IPS-NIHi7 (cell line): ENCODE data around the gene ING2.

ENCODE experiments used
- DNase-seq: peaks from one replicate; pipeline ENCODE4 v3.0.0; 2012; ENCODE audit warnings: mixed read lengths; ENCODE audit errors: extremely low spot score

The ING2 gene

DNA sequence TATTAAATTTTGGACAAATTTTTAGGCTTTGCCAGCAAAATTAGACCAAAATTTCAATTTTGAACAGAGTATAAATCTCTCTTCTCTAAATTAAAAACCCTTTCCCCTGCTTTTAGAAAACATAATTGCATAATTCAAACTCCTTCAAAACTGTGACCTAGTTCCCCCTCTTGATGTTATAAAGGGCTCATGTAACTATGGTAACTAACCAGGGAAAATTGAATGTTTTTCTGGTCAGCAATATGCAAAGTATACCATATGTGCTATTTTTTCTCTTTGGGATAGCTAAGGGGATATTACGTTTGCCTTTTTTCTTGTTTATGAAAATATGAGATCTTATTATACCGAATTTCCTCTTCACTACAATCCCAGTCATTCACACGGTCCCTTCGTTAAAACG, 5.1 kb upstream of the ING2 start:
- DNase-seq = no peak

DNA sequence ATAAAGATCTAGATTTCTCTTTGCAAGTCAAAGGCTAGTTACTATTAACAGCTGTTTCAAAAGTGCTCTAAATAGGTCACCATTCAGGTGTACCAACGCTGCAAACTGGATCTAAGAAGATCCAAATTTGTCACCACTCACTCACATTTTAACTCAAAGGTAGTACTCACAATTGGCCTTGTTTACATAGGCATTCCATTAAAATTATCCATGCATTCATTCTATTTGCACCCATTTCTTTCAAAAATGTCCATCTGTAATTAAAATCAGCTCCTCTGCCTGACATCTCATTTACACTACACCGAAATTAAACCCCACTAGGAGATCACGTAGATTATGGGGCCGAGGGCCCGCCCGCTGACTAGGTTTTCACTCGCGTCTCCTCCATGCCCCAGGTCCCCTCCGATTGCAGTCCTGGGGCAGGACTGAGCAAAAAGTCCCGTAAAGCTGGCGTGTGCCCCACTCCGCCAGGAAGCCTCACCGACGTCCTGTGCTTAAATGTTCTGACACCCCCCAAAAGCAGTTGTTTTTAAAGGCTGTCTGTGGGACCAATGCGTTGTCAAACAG, 1.3 kb upstream of the ING2 start:
- no peak for DNase-seq

DNA sequence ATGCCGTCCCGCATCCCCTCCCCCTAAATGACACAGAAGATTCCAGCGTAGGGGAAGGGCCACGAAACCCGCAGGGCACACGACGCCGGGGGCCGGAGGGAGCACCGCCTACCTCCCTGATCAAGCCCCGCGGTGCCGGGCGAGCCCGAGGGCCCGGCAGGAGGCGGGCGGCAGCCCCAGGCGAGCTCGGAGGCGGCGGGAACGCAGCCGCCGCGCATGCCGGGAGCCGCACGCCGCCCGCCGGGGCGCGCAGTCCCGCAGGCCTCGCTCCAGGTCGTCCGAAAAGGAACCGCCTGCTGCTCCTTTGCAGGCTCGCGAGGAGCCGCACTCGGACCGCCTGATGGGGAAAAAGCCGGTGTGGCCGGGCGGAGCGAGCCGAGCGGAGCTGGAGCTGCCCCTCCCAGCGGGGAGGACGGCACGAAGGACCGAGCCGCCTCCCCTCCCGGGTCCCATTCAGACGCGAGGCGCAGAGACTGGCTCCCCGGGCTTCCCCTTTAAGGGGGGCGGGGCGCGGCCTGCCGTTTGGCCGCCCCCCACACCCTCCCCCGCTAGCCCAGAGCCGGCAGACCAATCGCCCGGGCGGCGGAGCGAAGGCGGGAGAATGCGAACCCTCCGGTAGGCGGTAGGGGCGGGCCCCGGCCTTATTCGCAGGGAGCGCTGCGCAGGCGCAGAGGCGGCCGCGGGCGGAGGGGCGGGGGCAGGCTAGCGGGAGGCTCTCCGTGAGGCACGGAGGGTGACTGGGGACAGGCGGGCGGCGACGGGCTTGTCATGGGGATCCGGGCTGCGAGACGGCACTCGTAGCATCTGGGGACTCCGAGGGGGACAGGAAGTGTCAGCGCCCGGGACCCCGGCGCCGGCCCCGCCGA, 561 bp upstream of the ING2 start:
- DNase-seq = peak; percentile 91

DNA sequence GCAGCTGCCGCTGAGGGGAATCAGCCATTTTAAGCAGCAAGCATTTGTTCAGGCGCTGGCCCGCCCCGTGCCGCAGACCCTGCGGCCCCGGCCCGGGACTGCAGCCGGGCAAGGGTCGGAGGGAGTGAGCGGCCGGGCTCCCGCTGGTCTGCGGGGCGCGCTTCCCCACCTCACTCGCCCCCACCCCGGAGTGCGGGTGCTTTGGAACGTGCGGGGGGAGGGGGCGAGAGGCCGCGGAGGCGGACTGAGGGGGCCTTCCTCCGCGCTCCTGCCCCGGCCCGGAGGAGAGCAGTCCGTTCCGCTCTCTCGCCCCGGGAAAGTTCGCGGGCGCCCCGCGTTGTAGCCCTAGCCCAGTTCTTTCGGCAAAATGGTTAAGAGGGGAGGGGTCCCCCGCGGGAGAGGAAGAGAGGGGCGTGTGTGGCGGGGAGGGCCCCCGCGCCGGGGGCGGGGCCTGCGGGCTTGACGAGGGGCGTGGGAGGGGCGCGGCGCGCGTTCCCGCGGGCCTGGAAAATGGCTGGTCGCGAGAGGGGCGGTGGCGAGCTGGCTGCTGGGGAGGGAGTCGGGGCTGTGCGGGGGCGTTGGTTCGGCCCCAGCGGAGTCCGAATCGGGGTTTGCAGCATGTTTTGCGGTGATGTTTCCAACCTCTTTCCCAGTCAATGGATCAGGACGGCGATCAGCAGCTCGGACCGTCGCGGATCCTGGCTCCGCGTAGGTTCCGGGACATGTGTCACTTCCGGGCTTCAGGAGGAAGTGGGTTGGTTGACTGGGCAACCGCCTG, 942 bp downstream of the ING2 start:
- peak; percentile 74 for DNase-seq

DNA sequence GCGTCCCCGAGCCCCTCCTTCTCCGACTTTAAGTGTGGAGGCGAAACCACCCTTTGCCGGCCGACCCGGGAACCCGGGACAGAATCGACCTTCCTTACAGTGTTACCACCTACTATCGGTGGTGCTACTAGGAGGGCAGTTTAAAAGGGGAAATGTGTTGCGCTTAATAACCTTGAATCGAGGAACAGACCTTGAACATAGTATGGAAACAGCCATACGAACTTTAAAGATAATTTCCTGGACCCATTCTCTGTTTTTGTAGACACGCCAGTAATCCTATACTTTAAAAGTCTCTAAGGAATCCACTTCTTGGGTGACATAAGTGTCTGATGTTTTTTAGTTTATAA, 1.5 kb downstream of the ING2 start:
- peak; percentile 88 for DNase-seq

DNA sequence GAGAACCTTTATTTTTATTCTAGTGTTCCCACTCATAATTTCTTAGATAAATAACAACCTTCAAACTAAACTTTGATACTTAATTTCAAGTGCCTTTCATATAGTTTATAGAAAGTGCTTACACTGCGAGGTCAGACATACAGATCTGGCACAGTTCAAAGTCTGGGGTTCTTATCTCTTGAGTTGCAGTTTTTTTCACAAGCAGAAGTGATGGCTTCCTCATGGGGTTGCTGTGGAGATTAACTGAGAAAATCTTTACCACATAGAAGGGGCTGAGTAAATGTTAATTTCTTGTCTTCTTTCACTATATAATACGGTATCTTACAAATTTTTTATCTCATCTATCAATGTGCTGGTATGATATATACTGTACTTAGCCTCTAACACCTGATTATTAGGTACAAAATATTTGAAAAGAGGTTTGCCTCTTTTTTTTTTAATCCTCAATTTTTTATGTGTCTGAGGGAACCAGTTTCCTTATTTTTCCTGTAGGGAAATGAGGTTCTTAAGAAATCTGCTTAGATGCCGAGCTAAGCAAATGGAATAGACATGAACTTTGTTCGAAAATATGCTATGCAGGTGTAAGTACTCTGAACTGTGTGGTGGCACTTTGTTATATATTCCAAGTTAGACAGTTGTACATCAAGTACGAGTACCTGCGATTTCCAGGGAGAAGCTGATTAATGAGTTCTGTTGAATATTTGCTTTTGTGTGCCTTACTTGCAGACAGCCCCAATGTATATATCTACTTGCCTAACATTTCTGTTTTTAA, 3.3 kb downstream of the ING2 start:
- no peak for DNase-seq

DNA sequence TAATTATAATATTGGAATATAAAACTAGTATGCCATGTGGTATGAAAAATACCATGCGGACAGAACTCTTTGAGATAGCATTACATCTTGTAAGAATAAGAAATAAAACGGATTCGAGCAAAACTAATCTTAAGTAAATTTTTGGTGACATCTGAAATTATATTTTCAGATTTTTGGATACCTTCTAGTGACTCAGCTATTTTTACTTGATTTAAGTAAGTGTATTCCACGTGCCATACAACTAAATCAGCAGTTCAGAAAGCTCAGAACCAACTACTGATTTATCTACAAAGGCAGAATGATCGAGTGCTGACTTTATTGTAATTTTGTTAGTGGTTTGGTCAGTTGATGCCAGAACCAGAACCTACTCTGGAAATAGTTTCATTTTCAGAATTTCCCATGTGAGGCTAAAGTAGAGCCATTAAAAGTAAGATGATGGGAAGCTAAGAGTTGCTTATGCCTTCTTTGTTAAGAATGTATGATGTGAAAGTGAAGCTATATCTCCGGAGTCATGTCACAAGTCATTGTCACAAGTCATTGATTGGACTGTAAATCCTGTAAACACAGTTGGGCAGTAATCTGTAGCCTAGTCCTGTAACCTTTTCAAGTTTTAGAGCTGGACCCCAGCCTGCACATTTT, 4.0 kb downstream of the ING2 start:
- no peak for DNase-seq

DNA sequence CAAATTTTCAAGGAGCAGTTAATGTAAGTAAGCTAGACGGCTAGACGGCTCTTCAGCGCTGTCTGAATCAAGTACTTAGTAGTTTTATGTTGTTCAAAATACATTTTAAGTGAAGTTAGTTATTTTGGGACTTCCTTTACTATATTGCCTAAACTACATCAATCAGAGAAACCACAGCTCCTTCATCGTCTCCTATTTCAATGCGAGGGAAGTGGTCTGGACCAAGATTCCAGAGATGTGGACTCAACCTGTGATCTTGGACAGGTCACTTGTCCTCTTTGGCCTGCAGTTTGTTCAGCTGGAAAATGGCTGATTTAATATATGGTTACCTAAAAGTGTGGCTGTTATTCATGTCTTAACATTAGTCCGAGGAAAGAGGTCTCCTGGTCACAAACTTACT, 10.6 kb downstream of the ING2 start:
- DNase-seq = no peak

DNA sequence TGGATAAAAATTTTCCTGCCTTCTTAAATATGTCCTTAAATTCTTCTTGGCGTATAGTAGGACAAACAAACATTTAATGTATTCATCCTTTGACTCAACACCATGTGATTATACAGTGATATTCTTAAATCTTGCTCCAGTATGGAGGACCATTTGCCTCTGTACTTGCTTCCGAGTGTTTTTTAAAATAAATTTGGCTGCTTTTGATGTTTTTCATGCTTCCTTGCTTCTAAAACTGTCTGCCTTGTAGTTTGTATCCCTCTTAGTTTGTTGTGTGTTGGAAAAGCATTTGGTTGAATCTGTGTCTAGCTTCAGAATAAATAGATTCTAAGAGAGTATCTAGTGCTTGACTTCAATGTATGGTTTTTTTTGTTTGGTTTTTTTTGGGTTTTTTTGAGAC, 12.3 kb downstream of the ING2 start:
- no peak for DNase-seq

DNA sequence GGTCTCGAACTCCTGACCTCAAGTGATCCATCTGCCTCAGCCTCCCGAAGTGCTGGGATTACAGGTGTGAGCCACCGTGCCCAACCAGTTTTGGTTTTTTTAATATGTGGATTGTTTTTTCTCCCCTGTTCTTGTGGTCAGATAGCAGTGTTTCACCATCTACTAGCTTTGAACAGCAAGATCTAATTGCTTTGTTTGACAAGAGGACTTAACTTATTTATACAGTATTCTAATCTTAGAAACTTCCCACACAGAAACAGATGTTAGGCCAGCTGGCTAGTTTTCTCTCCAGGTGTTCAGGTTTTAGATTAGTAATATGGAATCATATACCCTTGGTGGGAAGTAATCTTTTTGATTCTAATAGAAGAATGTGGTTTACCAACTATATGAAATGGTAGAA, 12.9 kb downstream of the ING2 start:
- no peak for DNase-seq

DNA sequence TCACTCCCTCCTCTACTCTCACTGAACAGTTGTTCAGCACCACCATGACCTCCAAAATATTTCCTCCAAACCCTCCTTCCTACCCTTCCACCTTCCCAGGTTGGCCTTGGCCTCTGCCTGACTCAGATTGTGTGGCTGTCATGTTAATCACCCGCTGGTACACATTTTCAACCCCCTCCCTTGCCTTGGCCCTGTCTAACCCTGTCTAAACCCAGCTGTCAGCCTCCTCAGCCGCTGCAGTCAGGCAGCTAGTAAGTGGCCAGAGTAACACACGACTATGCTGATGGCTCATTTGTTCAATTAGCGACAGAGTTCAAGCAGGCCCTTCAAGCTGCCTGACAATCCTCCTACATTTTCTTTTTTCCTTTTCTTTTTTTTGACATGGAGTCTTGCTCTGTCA, 18.0 kb downstream of the ING2 start:
- no peak for DNase-seq

DNA sequence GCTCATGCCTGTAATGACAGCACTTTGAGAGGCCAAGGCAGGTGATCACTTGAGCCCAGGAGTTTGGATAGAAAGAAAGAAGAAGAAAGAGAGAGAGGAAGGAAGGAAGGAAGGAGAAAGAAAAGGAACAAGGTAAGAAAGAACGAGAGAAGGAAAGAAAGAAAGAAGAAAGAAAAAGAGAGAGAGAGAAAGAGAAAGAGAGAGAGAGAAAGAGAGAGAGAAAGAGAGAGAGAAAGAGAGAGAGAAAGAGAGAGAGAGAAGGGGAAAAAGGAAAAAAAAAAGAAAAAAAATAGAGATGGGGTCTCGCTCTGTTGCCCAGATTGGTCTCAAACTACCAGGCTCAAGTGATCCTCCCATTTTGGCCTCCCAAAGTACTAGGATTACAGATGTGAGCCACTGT, 22.5 kb downstream of the ING2 start:
- DNase-seq = no peak

DNA sequence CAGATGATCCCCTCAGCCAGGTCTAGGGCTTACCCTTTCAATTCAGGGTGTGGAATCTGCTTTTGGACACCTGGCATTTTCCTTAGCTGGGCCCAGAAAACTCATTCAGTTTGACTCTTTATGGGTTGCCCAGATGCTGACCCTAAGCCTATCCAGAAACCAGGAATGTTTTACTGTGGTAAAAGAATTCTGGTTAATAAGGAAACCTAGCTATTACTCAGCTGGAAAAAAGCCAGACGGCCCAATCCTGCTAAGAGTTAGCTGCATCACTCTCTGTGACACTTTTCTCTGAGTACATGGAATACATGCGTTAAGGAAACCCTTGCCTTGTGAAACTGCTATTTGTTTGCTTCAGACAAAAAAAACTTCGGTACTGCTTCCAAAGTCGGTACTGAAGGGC, 28.0 kb downstream of the ING2 start:
- DNase-seq = no peak

DNA sequence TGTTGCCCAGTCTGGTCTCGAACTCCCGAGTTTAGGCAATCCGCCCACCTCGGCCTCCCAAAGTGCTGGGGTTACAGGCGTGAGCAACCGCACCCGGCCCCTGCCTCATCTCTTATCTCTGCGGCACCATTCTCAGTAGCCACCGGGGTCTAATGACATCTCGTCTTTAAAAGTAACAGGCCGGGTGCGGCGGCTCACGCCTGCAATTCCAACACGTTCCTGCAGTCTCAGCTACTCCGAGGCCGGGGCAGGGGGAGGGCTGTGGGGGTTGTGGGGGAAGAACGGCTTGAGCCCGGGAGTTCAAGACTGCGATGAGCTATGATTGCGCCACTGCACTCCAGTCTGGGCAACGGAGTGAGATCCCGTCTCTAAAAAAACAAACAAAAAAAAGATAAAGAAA, 28.8 kb downstream of the ING2 start:
- no peak for DNase-seq

DNA sequence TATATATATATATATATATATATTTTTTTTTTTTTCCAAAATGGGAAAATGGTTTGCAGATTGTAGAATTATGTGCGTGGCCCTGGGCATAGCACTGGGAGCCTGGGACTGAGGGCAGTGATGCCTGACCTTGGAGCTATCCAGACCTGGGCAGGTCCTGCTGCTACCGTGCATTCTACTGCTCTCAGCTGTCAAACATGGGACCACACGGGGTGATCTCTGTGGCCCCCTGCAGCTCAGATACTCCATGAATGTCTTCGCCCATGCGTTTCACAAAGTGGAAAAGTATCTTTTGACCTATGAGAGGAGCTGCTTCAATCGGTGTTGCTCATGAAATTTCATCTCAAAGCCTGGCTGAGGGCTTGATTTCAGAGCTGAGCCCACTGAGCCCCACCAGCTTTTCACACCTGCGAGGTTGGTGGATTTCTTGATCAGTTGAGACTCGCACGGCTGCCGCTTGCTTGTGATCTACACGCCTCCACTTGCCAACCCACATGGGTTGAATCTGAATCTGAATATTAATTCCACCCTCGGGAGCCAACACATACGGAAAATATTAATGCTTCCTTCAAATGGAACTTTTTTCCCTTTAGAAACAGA, 35.7 kb downstream of the ING2 start:
- DNase-seq = no peak

DNA sequence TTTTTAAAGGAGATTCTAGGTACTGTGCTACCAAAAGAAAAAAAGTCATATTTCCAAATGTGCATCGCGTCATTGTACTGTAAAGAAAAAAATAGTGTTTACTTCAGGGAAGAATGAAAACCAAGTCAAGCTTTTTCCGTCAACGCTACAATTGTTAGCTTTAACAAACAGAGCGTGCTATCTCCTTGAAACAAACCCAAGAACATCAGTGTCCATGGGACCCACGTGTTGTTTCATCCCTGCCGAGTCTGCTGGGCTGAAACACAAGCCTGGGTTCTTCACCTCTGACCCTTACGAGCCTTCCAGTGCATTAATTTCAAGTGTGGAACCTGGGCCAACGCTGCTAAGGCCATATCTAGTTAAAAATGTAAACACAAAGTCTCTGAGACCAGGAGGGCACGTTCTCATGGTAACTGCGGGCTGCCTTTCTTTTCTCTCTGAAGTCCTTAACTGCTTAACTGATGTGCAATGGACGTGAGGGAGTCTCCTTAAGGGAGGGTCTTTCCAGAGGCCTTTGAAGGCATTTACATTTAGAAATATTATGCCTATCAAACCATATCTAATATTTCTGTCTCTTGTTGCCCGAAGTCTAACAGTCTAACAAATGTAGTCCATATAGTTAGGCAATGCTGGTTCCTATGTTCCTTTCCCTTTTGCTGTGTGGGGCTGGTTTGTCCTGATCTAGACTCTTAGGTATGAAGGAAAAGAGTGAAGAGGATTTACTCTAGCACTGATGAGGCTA, 36.3 kb downstream of the ING2 start:
- no peak for DNase-seq

DNA sequence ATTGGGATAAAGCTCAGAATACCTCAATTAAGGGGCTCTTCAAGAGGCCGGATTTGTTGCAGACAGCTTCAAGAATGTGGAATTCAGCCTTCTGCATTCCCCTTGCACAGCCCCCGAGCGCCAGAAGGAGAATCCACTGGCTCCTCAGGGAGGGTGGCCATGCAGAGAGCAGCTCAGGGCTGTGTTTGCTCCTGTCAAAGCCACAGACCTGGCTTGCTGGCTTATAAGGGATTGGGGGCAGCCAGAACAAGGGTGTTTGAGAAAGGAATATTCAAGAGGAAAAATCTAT, 36.8 kb downstream of the ING2 start:
- DNase-seq = peak; percentile 76

DNA sequence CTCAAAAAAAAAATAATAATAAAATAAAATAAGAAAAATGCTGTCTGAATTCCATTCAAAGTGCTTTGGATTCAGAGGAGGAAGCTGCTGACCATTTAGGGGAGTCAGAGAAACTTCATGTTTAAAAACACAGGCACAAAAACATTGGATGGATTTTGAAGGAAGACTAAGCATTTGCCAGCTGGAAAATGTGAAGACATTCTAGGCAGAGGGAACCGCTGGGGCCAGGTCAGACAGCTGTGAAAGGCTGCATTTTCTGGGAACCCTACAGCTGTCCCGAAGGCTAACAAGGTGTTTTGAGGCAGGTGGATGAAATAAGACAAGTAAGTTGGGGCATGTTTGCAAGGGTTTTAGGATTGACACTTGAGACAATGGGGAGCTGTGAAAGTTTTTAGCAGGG, 38.6 kb downstream of the ING2 start:
- DNase-seq = no peak

DNA sequence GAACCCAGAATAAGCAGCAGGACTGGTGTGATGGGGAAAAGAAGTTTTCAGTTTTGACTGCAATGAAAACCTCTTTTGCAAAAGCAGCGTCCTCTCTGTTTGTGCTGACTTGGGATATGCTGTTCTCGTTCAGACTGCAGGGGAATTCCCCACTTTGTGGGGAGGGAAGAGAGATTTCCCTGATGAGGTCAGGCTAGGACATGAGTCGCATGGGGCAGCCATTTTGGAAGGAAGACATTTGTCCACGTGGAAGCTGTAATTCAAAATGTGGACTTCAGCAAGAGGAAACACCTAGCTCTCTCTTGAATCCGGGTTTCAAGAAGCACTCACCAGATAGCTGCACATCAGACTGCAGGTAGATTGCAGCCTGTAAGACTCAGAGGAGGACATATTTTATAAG, 39.3 kb downstream of the ING2 start:
- no peak for DNase-seq

DNA sequence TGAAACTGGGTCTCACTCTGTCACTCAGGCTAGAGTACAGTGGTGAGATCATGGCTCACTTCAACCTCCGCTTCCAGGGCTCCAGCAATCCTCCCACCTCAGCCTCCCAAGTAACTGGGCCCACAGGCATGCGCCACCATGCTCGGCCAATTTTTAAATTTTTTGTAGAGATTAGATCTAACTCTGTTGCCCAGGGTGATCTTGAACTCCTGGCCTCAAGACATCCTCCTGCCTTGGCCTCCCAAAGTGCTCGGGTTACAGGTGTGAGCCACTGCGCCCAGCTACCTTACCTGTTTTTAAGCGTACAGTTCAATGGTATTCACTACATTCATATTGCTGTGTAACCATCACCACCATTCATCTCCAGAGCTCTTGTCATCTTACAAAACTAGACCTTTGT, 41.5 kb downstream of the ING2 start:
- no peak for DNase-seq

DNA sequence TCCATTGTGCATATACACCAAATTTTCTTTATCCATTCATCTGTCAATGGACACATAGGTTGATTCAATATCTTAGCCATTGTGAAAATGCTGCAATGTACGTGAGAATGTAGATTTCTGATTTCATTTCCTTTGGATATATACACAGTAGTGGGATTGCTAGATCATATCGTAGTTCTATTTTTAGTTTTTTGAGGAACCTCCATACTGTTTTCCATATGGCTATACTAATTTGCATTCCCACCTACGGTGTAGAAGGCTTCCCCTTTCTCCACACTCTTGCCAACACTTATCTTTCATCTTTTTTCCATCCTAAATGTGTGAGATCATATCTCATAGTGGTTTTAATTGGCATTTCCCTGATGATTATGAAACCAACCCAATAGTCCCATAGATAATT, 43.4 kb downstream of the ING2 start:
- no peak for DNase-seq
